ENCODE results near the gene PDE6B. TPM values are rescaled to one million over a fixed set of nuclear protein-coding genes. Genes with fewer than 3 reads are reported as not detected.

The PDE6B gene
- total and polyA plus RNA-seq, 2 of the 13 experiments (the other 11 are each of a cell fraction or from before 2014, with no cell fraction given) = 0.38 to 0.40 TPM

- peak; percentile 56; the same call in 1 of the 2 replicates for TF ChIP-seq ZNF687 (CRISPR knock-in tag; IDR thresholded peaks at IDR 0.05)
- TF ChIP-seq ZSCAN21 (CRISPR knock-in tag; IDR thresholded peaks at IDR 0.05; ENCODE audit: borderline replicate concordance) = 0 out of 2 replicates have a peak, but pooled peaks have one; percentile 46
- peak; percentile 61 for TF ChIP-seq ZFX (CRISPR knock-in tag; IDR thresholded peaks at IDR 0.05; ENCODE audit: low read depth)
- TF ChIP-seq PRMT3 (CRISPR knock-in tag; IDR thresholded peaks at IDR 0.05; ENCODE audit: borderline replicate concordance, low read depth) = no peak
- TF ChIP-seq HNF1A (IDR thresholded peaks at IDR 0.05; ENCODE audit: low read depth) = no peak
- TF ChIP-seq HNF1A (CRISPR knock-in tag; IDR thresholded peaks at IDR 0.05; ENCODE audit: borderline replicate concordance) = no peak
- peak; percentile 60 for TF ChIP-seq POLR2AphosphoS5 (IDR thresholded peaks at IDR 0.05; ENCODE audit: low read depth, low read length)
- TF ChIP-seq THAP11 (CRISPR knock-in tag; IDR thresholded peaks at IDR 0.05) = 0 out of 2 replicates have a peak, but pooled peaks have one; percentile 14
- TF ChIP-seq ZKSCAN8 (CRISPR knock-in tag; IDR thresholded peaks at IDR 0.05; ENCODE audit: borderline replicate concordance) = peak; percentile 37; the same call in 1 of the 2 replicates
- TF ChIP-seq KDM5B (CRISPR knock-in tag; IDR thresholded peaks at IDR 0.05; ENCODE audit: borderline replicate concordance) = 0 out of 2 replicates have a peak, but pooled peaks have one; percentile 54
- TF ChIP-seq ZNF800 (CRISPR knock-in tag; IDR thresholded peaks at IDR 0.05) = peak; percentile 45; the same call in 1 of the 2 replicates
- peak; percentile 23; the same call in 1 of the 2 replicates for TF ChIP-seq ARID4A (CRISPR knock-in tag; IDR thresholded peaks at IDR 0.05; ENCODE audit: borderline replicate concordance)
- TF ChIP-seq PHF8 (CRISPR knock-in tag; IDR thresholded peaks at IDR 0.05) = peak; percentile 44; the same call in 1 of the 2 replicates
Measured at GRCh38 chr4:681736-682451, 56.5 kb downstream of the PDE6B start (continued).
